Measurements from ENCODE around the gene GBX1.

GBX1 gene

GRCh38 chr7:151207315-151207714 is 39.8 kb upstream of the GBX1 start:
- no peaks in the 10 kb centered on the region; the same call in 1 of the 2 replicates for H4K20me1 ChIP-seq (ENCODE audit: control insufficient read depth, insufficient read depth, low read depth, low read length)
- no peak overlapping the region for H3K4me3 ChIP-seq (ENCODE audit: low read length)
- peaks cover 7% of the 10 kb centered on the region for H3K36me3 ChIP-seq (ENCODE audit: control insufficient read depth, low read length)
- no peaks in the 10 kb centered on the region for H3K4me1 ChIP-seq (ENCODE audit: control insufficient read depth, low read length)
- H3K79me2 ChIP-seq (ENCODE audit: control insufficient read depth, low read length), result no peaks in the 10 kb centered on the region
- H3F3A ChIP-seq (ENCODE audit: control insufficient read depth, insufficient read depth), result peaks cover 11% of the 10 kb centered on the region; the same call in 1 of the 2 replicates
- H3K27ac ChIP-seq (ENCODE audit: low read depth, low read length), result no peak overlapping the region
- no peak overlapping the region for H3K4me2 ChIP-seq (ENCODE audit: low read length)
- peaks cover 14% of the 10 kb centered on the region for H3K27me3 ChIP-seq (ENCODE audit: control insufficient read depth, low read length)
- no peaks in the 10 kb centered on the region for H3K9me3 ChIP-seq (ENCODE audit: control insufficient read depth, insufficient read depth, low read length)
- no peak for TF ChIP-seq EZH2phosphoT487 (IDR thresholded peaks at IDR 0.05; ENCODE audit: borderline replicate concordance, low read length)
- no peak for TF ChIP-seq CTCF (IDR thresholded peaks at IDR 0.05; ENCODE audit: low read depth, low read length, poor library complexity, severe bottlenecking)
- no peaks in the 10 kb centered on the region for H3K9me2 ChIP-seq (replicated peaks; ENCODE audit: control insufficient read depth, low read length)

- no peaks in the 10 kb centered on the region for H3K9me2 ChIP-seq (replicated peaks; ENCODE audit: control insufficient read depth, low read length)
- H3K4me3 ChIP-seq (ENCODE audit: low read length), result no peak overlapping the region
- no peaks in the 10 kb centered on the region for H3K79me2 ChIP-seq (ENCODE audit: control insufficient read depth, low read length)
- H3K4me1 ChIP-seq (ENCODE audit: control insufficient read depth, low read length), result no peaks in the 10 kb centered on the region
- H3K27ac ChIP-seq (ENCODE audit: low read depth, low read length), result no peak overlapping the region
- peaks cover 16% of the 10 kb centered on the region for H3K27me3 ChIP-seq (ENCODE audit: control insufficient read depth, low read length)
- H4K20me1 ChIP-seq (ENCODE audit: control insufficient read depth, insufficient read depth, low read depth, low read length), result no peaks in the 10 kb centered on the region; the same call in 1 of the 2 replicates
- no peak overlapping the region for H3K4me2 ChIP-seq (ENCODE audit: low read length)
- no peaks in the 10 kb centered on the region for H3K9me3 ChIP-seq (ENCODE audit: control insufficient read depth, insufficient read depth, low read length)
- H3F3A ChIP-seq (ENCODE audit: control insufficient read depth, insufficient read depth), result peaks cover 10% of the 10 kb centered on the region; the same call in 1 of the 2 replicates
- no peak for TF ChIP-seq EZH2phosphoT487 (IDR thresholded peaks at IDR 0.05; ENCODE audit: borderline replicate concordance, low read length)
- no peak for TF ChIP-seq CTCF (IDR thresholded peaks at IDR 0.05; ENCODE audit: low read depth, low read length, poor library complexity, severe bottlenecking)
- peaks cover 3% of the 10 kb centered on the region for H3K36me3 ChIP-seq (ENCODE audit: control insufficient read depth, low read length)
Observed at GRCh38 chr7:151206914-151207313, 39.4 kb upstream of the GBX1 start.

GRCh38 chr7:151205730-151206129 is 38.2 kb upstream of the GBX1 start:
- Histone ChIP-seq H3K4me3 (ENCODE audit: low read length) (no peak overlapping the region), H3K27me3 (ENCODE audit: control insufficient read depth, low read length) (peaks cover 21% of the 10 kb centered on the region), H4K20me1 (ENCODE audit: control insufficient read depth, insufficient read depth, low read depth, low read length) (no peaks in the 10 kb centered on the region), H3K79me2 (ENCODE audit: control insufficient read depth, low read length) (no peaks in the 10 kb centered on the region), H3F3A (ENCODE audit: control insufficient read depth, insufficient read depth) (no peaks in the 10 kb centered on the region), H3K27ac (ENCODE audit: low read depth, low read length) (no peak overlapping the region), H3K36me3 (ENCODE audit: control insufficient read depth, low read length) (no peaks in the 10 kb centered on the region), H3K9me3 (ENCODE audit: control insufficient read depth, insufficient read depth, low read length) (no peaks in the 10 kb centered on the region), H3K9me2 (replicated peaks; ENCODE audit: control insufficient read depth, low read length) (no peaks in the 10 kb centered on the region), H3K4me1 (ENCODE audit: control insufficient read depth, low read length) (no peaks in the 10 kb centered on the region), H3K4me2 (ENCODE audit: low read length) (no peak overlapping the region)
- TF ChIP-seq CTCF (IDR thresholded peaks at IDR 0.05; ENCODE audit: low read depth, low read length, poor library complexity, severe bottlenecking), result no peak
- no peak for TF ChIP-seq EZH2phosphoT487 (IDR thresholded peaks at IDR 0.05; ENCODE audit: borderline replicate concordance, low read length)

Measured in DOHH2 (cell line).